Tibial artery (tissue), 4 donors: Measurements from ENCODE around the gene TOR1B.

ENCODE experiments used
- DNase-seq, 2 donors: peaks; one replicate each; pipeline ENCODE4 v3.0.0-alpha.2; 2019
- H3K27ac ChIP-seq, 2 donors: fragments of 200-600 bp; sonication (generic) in 1 of 2; 1 replicate in 1 of 2; 2 replicates in 1 of 2; pipeline ENCODE4 v1.5.1; 2018 to 2019; ENCODE audit warnings: mild to moderate bottlenecking in 1 of 2
- H3K27me3 ChIP-seq, 2 donors: fragments of 200-600 bp; sonication (generic) in 1 of 2; one replicate each; pipeline versions ENCODE4 v1.5.1 to v1.6.0; 2016 to 2019
- H3K36me3 ChIP-seq, 3 donors: fragments of 200-600 bp; sonication (generic) in 2 of 3; one replicate each; pipeline ENCODE4 v1.5.1; 2016 to 2019; ENCODE audit warnings: mild to moderate bottlenecking in 2 of 3
- H3K4me1 ChIP-seq, 4 donors: fragments of 200-600 bp; sonication (generic) in 2 of 4; 1 replicate in 3 of 4; 2 replicates in 1 of 4; pipeline ENCODE4 v1.5.1; 2016 to 2019
- H3K4me3 ChIP-seq, 2 donors: fragments of 200-600 bp; sonication (generic) in 1 of 2; 1 replicate in 1 of 2; 2 replicates in 1 of 2; pipeline ENCODE4 v1.5.1; 2018 to 2019; ENCODE audit warnings: mild to moderate bottlenecking in 2 of 2
- H3K9me3 ChIP-seq, 3 donors: fragments of 200-600 bp; sonication (generic) in 1 of 3; one replicate each; pipeline ENCODE4 v1.5.1; 2016 to 2019
- CTCF ChIP-seq, 2 experiments: fragments of 200-600 bp in 1 of 2; fragments of 450-650 bp in 1 of 2; IDR thresholded peaks; one replicate each; pipeline ENCODE4 v1.5.1; 2017 to 2019; ENCODE audit warnings: antibody characterized with exemption in 2 of 2, mild to moderate bottlenecking in 1 of 2, moderate library complexity in 1 of 2
- intact Hi-C: fragments of 100-400 bp; cut with DNase I; formaldehyde crosslinking; loops from one replicate; pipeline ENCODE4 v1.15.0; 2023; ENCODE audit warnings: low total_unique reads

The TOR1B gene

GRCh38 chr9:129765764-129766317 is 37.1 kb upstream of the TOR1B start:
- peaks cover 0 to 5% (median 0%) of the 10 kb centered on the region in 4 donors for H3K4me1 ChIP-seq
- no peaks in the 10 kb centered on the region for H3K27me3 ChIP-seq
- no peak for TF ChIP-seq CTCF (IDR thresholded peaks at IDR 0.05)
- intact Hi-C loops, result no loop called here
- H3K27ac ChIP-seq, result no peak overlapping the region
- no peak for DNase-seq
- H3K4me3 ChIP-seq, result no peak overlapping the region
- H3K9me3 ChIP-seq, result no peaks in the 10 kb centered on the region
- H3K36me3 ChIP-seq, result no peaks in the 10 kb centered on the region

GRCh38 chr9:129768486-129768885 is 34.5 kb upstream of the TOR1B start:
- intact Hi-C loops, result no loop called here
- no peak for TF ChIP-seq CTCF (IDR thresholded peaks at IDR 0.05)
- Histone ChIP-seq H3K4me3 (no peak overlapping the region), H3K9me3 (no peaks in the 10 kb centered on the region), H3K4me1 (no peaks in the 10 kb centered on the region), H3K27me3 (no peaks in the 10 kb centered on the region), H3K36me3 (no peaks in the 10 kb centered on the region), H3K27ac (no peak overlapping the region)
- DNase-seq, result no peak

- Histone ChIP-seq H3K36me3 (no peaks in the 10 kb centered on the region), H3K4me3 (no peak overlapping the region), H3K4me1 (no peaks in the 10 kb centered on the region), H3K27me3 (no peaks in the 10 kb centered on the region), H3K9me3 (no peaks in the 10 kb centered on the region), H3K27ac (no peak overlapping the region)
- DNase-seq, result no peak
- intact Hi-C loops, result no loop called here
- no peak for TF ChIP-seq CTCF (IDR thresholded peaks at IDR 0.05)
Observed at GRCh38 chr9:129769669-129770068, 33.3 kb upstream of the TOR1B start.

GRCh38 chr9:129770741-129771140 is 32.2 kb upstream of the TOR1B start:
- TF ChIP-seq CTCF (IDR thresholded peaks at IDR 0.05), result no peak
- Histone ChIP-seq H3K9me3 (no peaks in the 10 kb centered on the region), H3K27ac (no peak overlapping the region), H3K4me1 (no peaks in the 10 kb centered on the region), H3K4me3 (no peak overlapping the region), H3K27me3 (no peaks in the 10 kb centered on the region), H3K36me3 (no peaks in the 10 kb centered on the region)
- DNase-seq, result no peak
- intact Hi-C loops, result no loop called here

- intact Hi-C loops, result no loop called here
- DNase-seq, result peak; percentile 53 to 69
- H3K9me3 ChIP-seq, result no peaks in the 10 kb centered on the region
- no peaks in the 10 kb centered on the region for H3K27me3 ChIP-seq
- H3K4me3 ChIP-seq, result no peak overlapping the region
- H3K36me3 ChIP-seq, result no peaks in the 10 kb centered on the region
- TF ChIP-seq CTCF (IDR thresholded peaks at IDR 0.05), result no peak
- peaks cover 0 to 16% (median 12%) of the 10 kb centered on the region in 4 donors for H3K4me1 ChIP-seq
- no peak overlapping the region for H3K27ac ChIP-seq
Observed at GRCh38 chr9:129773262-129774048, 29.5 kb upstream of the TOR1B start.
